B cell (primary cell): Measurements from ENCODE around the gene CSF1. TPM values are rescaled to one million over a fixed set of nuclear protein-coding genes. Genes with fewer than 3 reads are reported as not detected.

Source experiments
- ATAC-seq: fragments of 200-7000 bp; cut with Tn5 transposase; one replicate; pipeline ENCODE4 v1.10.0; 2021; ENCODE audit warnings: low read depth, mild to moderate bottlenecking, moderate number of reproducible peaks, moderate library complexity
- CTCF ChIA-PET: fragments of 350-600 bp; sonication (Branson Sonifier 250); formaldehyde crosslinking; loops from one replicate; lab custom pipeline; 2021; ENCODE audit warnings: antibody characterized with exemption, inconsistent platforms; lab: Charles Lee
- POLR2A ChIA-PET: fragments of 350-600 bp; sonication (Branson Sonifier 250); formaldehyde crosslinking; loops from one replicate; lab custom pipeline; 2021; ENCODE audit warnings: antibody characterized with exemption; lab: Charles Lee
- DNase-seq: peaks from one replicate; pipeline ENCODE4 v3.0.0; 2013
- H2AFZ ChIP-seq: 2 replicates; pipeline ENCODE4 v1.6.1; 2012; ENCODE audit warnings: mild to moderate bottlenecking, low read depth, low read length; ENCODE audit not compliant: insufficient read depth, poor library complexity, severe bottlenecking
- H3K27ac ChIP-seq, 2 donors: 1 replicate in 1 of 2; 2 replicates in 1 of 2; pipeline ENCODE4 v1.5.1; 2012 to 2013; ENCODE audit warnings: low read length in 2 of 2, mild to moderate bottlenecking in 2 of 2, moderate library complexity in 1 of 2
- H3K27me3 ChIP-seq, 4 experiments: fragments of 200-600 bp in 1 of 4; sonication (generic) in 1 of 4; replicated peaks in 1 of 4; 1 replicate in 2 of 4; 2 replicates in 2 of 4; pipeline versions ENCODE4 v1.6.1 to v1.7.0; 2013 to 2016; ENCODE audit warnings: low read length in 3 of 4, mild to moderate bottlenecking in 2 of 4, mixed read lengths in 1 of 4, moderate library complexity in 1 of 4; ENCODE audit not compliant: insufficient read depth in 4 of 4, control insufficient read depth in 3 of 4; ENCODE audit errors: control extremely low read depth in 1 of 4
- H3K36me3 ChIP-seq, 2 experiments: replicated peaks in 1 of 2; 1 replicate in 1 of 2; 2 replicates in 1 of 2; pipeline versions ENCODE4 v1.6.1 to v1.7.1; 2013; ENCODE audit warnings: low read length in 1 of 2; ENCODE audit not compliant: insufficient read depth in 2 of 2, control insufficient read depth in 1 of 2; ENCODE audit errors: control extremely low read depth in 1 of 2, extremely low read depth in 1 of 2
- H3K4me1 ChIP-seq, 2 donors: fragments of 200-600 bp in 1 of 2; sonication (generic) in 1 of 2; 1 replicate in 1 of 2; 2 replicates in 1 of 2; pipeline versions ENCODE4 v1.5.1 to v1.6.1; 2013 to 2017; ENCODE audit warnings: low read length in 2 of 2; ENCODE audit not compliant: control insufficient read depth in 2 of 2, insufficient read depth in 2 of 2
- H3K4me2 ChIP-seq: replicated peaks from 2 replicates; pipeline ENCODE3; 2012; ENCODE audit warnings: mild to moderate bottlenecking, low read depth, low read length; ENCODE audit not compliant: poor library complexity, severe bottlenecking
- H3K4me3 ChIP-seq, 5 experiments: fragments of 200-600 bp in 1 of 5; sonication (generic) in 1 of 5; 1 replicate in 3 of 5; 2 replicates in 2 of 5; pipeline versions ENCODE4 v1.5.1 to v1.7.0; 2011 to 2016; ENCODE audit warnings: low read length in 4 of 5, mild to moderate bottlenecking in 4 of 5, low read depth in 2 of 5, control low read depth in 1 of 5, moderate library complexity in 1 of 5; ENCODE audit not compliant: insufficient read depth in 1 of 5; ENCODE audit errors: control extremely low read depth in 1 of 5, extremely low read depth in 1 of 5
- H3K79me2 ChIP-seq: fragments of 200-600 bp; sonication (generic); one replicate; pipeline ENCODE4 v1.6.0; 2016; ENCODE audit warnings: low read length; ENCODE audit not compliant: control insufficient read depth, insufficient read depth
- H3K9ac ChIP-seq: fragments of 200-600 bp; sonication (generic); 2 replicates; pipeline ENCODE4 v1.6.1; 2017; ENCODE audit warnings: mild to moderate bottlenecking, low read length, moderate library complexity
- H3K9me3 ChIP-seq, 3 donors: one replicate each; pipeline versions ENCODE4 v1.6.1 to v1.7.1; 2013; ENCODE audit warnings: low read length in 2 of 3; ENCODE audit not compliant: control insufficient read depth in 2 of 3, insufficient read depth in 1 of 3; ENCODE audit errors: control extremely low read depth in 1 of 3
- H4K20me1 ChIP-seq: 2 replicates; pipeline ENCODE4 v1.6.0; 2012; ENCODE audit warnings: mild to moderate bottlenecking, low read length; ENCODE audit not compliant: insufficient read depth, control insufficient read depth, poor library complexity, severe bottlenecking
- H3K27ac Mint-ChIP-seq: one replicate; pipeline ENCODE4 v1.8.0; 2021; ENCODE audit warnings: mixed read lengths
- H3K27me3 Mint-ChIP-seq: one replicate; pipeline ENCODE4 v1.8.0; 2021; ENCODE audit warnings: mixed read lengths
- H3K4me1 Mint-ChIP-seq: one replicate; pipeline ENCODE4 v1.8.0; 2021; ENCODE audit warnings: mixed read lengths
- H3K4me3 Mint-ChIP-seq: one replicate; pipeline ENCODE4 v1.8.0; 2021; ENCODE audit warnings: mixed read lengths
- H3K9me3 Mint-ChIP-seq: one replicate; pipeline ENCODE4 v1.8.0; 2022; ENCODE audit warnings: mixed read lengths; ENCODE audit not compliant: insufficient read depth
- CTCF ChIP-seq: fragments of 200-600 bp; IDR thresholded peaks from one replicate; pipeline ENCODE4 v1.8.0; 2022; ENCODE audit warnings: antibody characterized with exemption, mild to moderate bottlenecking
- EZH2 ChIP-seq: IDR thresholded peaks from 2 replicates; pipeline ENCODE4 v1.6.1; 2012; ENCODE audit warnings: borderline replicate concordance, low read depth, mild to moderate bottlenecking, moderate library complexity, low read length; ENCODE audit not compliant: insufficient read depth, poor library complexity, severe bottlenecking
- WGBS: methylation state at CpG from one replicate; pipeline ENCODE4 v1.1.5; 2013; ENCODE audit warnings: missing lambda C conversion rate; ENCODE audit not compliant: insufficient coverage; 5-methylcytosine and 5-hydroxymethylcytosine counted together
- intact Hi-C: fragments of 100-400 bp; cut with micrococcal nuclease; formaldehyde crosslinking; loops from one replicate; pipeline ENCODE4 v1.10.0; 2022
- polyA plus RNA-seq: library from polyadenylated mRNA; depleted of rRNA; stranded (reverse); fragments of >200 nt; gene quantifications from 2 replicates; pipeline ENCODE4 v1.2.3, GENCODE V29; 2012
- total RNA-seq, 2 donors: library from RNA; stranded (reverse); fragments of 120-200 nt in 1 of 2; gene quantifications; 1 replicate in 1 of 2; 2 replicates in 1 of 2; pipeline versions ENCODE4 v1.2.3 to v1.2.4, GENCODE V29; 2013 to 2022

The CSF1 gene
- total and polyA plus RNA-seq, 2 donors (not counting 1 experiment from before 2014, with no cell fraction given): 0.55 to 4.2 TPM

- POLR2A ChIA-PET: no interaction called here
- peaks cover 61% of the 10 kb centered on the region for H3K27me3 Mint-ChIP-seq
- Histone ChIP-seq H3K9me3 (no peaks in the 10 kb centered on the region), H3K27me3 (peaks cover 0 to 69% (median 45%) of the 10 kb centered on the region in 4 experiments), H3K9ac (no peak overlapping the region), H3K27ac (no peak overlapping the region), H3K4me1 (peaks cover 31 to 39% of the 10 kb centered on the region in 2 donors), H2AFZ (no peak overlapping the region), H3K79me2 (peaks cover 3% of the 10 kb centered on the region), H3K4me2 (no peak overlapping the region), H4K20me1 (peaks cover 10% of the 10 kb centered on the region), H3K4me3 (no peak overlapping the region), H3K36me3 (no peaks in the 10 kb centered on the region)
- H3K27ac Mint-ChIP-seq: no peak overlapping the region
- H3K4me1 Mint-ChIP-seq: peaks cover 53% of the 10 kb centered on the region
- WGBS: 100% methylated on average over 1 of the region's 1 CpG
- H3K9me3 Mint-ChIP-seq: no peaks in the 10 kb centered on the region
- TF ChIP-seq CTCF (peak; percentile 15), EZH2 (no peak)
- intact Hi-C loops: loop anchor here (2.0 to 5.0 kb wide), 2 partner anchors 30 to 1220 kb away; no protein-coding TSS in a partner anchor
- ATAC-seq (no peak), DNase-seq (no peak)
- no peak overlapping the region for H3K4me3 Mint-ChIP-seq
- CTCF ChIA-PET: interaction anchor here (1.0 to 1.9 kb wide), 5 partner anchors 16 to 128 kb away, joined by 3 to 5 read pairs (median 3); partner anchors contain the start of gene AHCYL1
These were observed 3.4 kb upstream of the CSF1 start for GRCh38 chr1:109907190-109907774.

- Histone ChIP-seq H3K4me3 (no peak overlapping the region), H3K79me2 (peaks cover 3% of the 10 kb centered on the region), H3K9ac (no peak overlapping the region), H3K36me3 (no peaks in the 10 kb centered on the region), H3K4me2 (no peak overlapping the region), H3K27ac (no peak overlapping the region), H3K9me3 (no peaks in the 10 kb centered on the region), H3K4me1 (peaks cover 31 to 35% of the 10 kb centered on the region in 2 donors), H4K20me1 (peaks cover 10% of the 10 kb centered on the region), H3K27me3 (peaks cover 0 to 75% (median 32%) of the 10 kb centered on the region in 4 experiments), H2AFZ (no peak overlapping the region)
- no peak for DNase-seq
- CTCF ChIA-PET: interaction anchor here (1.3 kb wide), 2 partner anchors 12 to 93 kb away, joined by 3 to 4 read pairs; no protein-coding TSS in a partner anchor
- H3K27me3 Mint-ChIP-seq: peaks cover 66% of the 10 kb centered on the region
- WGBS: 100% methylated on average over 3 of the region's 3 CpGs
- peak overlapping the region; percentile 13 for H3K4me3 Mint-ChIP-seq
- peak overlapping the region; percentile 10 for H3K27ac Mint-ChIP-seq
- ATAC-seq: no peak
- POLR2A ChIA-PET: no interaction called here
- no peak for TF ChIP-seq CTCF
- no peak for TF ChIP-seq EZH2
- intact Hi-C loops: loop anchor here (5.0 kb wide), 1 partner anchor 1218 kb away; no protein-coding TSS in a partner anchor
- H3K9me3 Mint-ChIP-seq: no peaks in the 10 kb centered on the region
- peaks cover 58% of the 10 kb centered on the region for H3K4me1 Mint-ChIP-seq
These were observed 1.8 kb upstream of the CSF1 start for GRCh38 chr1:109908836-109909235.
